ENCODE measurements around the gene CACFD1. TPM values are rescaled to one million over a fixed set of nuclear protein-coding genes. Genes with fewer than 3 reads are reported as not detected.

The CACFD1 gene
- total RNA-seq, 2 experiments from 2014 or later, result 0.35 to 0.45 TPM

GRCh38 chr9:133490865-133491655 is 31.3 kb downstream of the CACFD1 start:
- Mint-ChIP-seq H3K27me3 (ENCODE audit: low read depth) (no peaks in the 10 kb centered on the region), H3K9me3 (no peaks in the 10 kb centered on the region), H3K4me1 (ENCODE audit: low read depth) (peaks cover 2% of the 10 kb centered on the region), H3K36me3 (ENCODE audit: low read depth) (no peaks in the 10 kb centered on the region), H3K27ac (no peak overlapping the region), H3K4me3 (no peak overlapping the region)
- CTCF ChIA-PET, result interaction anchor here (0.6 kb wide), 1 partner anchor 630 kb away, joined by 3 read pairs; no protein-coding TSS in a partner anchor
- intact Hi-C loops (cut with micrococcal nuclease), result no loop called here
- no peak for DNase-seq

GRCh38 chr9:133491656-133491925 is 31.8 kb downstream of the CACFD1 start:
- H3K4me1 Mint-ChIP-seq (ENCODE audit: low read depth), result no peaks in the 10 kb centered on the region
- H3K9me3 Mint-ChIP-seq, result no peaks in the 10 kb centered on the region
- H3K27me3 Mint-ChIP-seq (ENCODE audit: low read depth), result no peaks in the 10 kb centered on the region
- H3K27ac Mint-ChIP-seq, result no peak overlapping the region
- H3K4me3 Mint-ChIP-seq, result no peak overlapping the region
- DNase-seq, result no peak
- CTCF ChIA-PET, result no interaction called here
- no peaks in the 10 kb centered on the region for H3K36me3 Mint-ChIP-seq (ENCODE audit: low read depth)
- intact Hi-C loops (cut with micrococcal nuclease), result no loop called here

- CTCF ChIA-PET, result no interaction called here
- Mint-ChIP-seq H3K4me1 (ENCODE audit: low read depth) (no peaks in the 10 kb centered on the region), H3K36me3 (ENCODE audit: low read depth) (no peaks in the 10 kb centered on the region), H3K4me3 (no peak overlapping the region), H3K27ac (no peak overlapping the region), H3K27me3 (ENCODE audit: low read depth) (no peaks in the 10 kb centered on the region), H3K9me3 (no peaks in the 10 kb centered on the region)
- intact Hi-C loops (cut with micrococcal nuclease), result no loop called here
- DNase-seq, result no peak
Measured at GRCh38 chr9:133492061-133493021, 32.6 kb downstream of the CACFD1 start.

- intact Hi-C loops (cut with micrococcal nuclease), result no loop called here
- Mint-ChIP-seq H3K27me3 (ENCODE audit: low read depth) (no peaks in the 10 kb centered on the region), H3K27ac (no peak overlapping the region), H3K9me3 (no peaks in the 10 kb centered on the region), H3K36me3 (ENCODE audit: low read depth) (no peaks in the 10 kb centered on the region), H3K4me3 (no peak overlapping the region), H3K4me1 (ENCODE audit: low read depth) (no peaks in the 10 kb centered on the region)
- CTCF ChIA-PET, result no interaction called here
- no peak for DNase-seq
Measured at GRCh38 chr9:133493428-133493827, 33.6 kb downstream of the CACFD1 start.

- intact Hi-C loops (cut with micrococcal nuclease), result no loop called here
- CTCF ChIA-PET, result no interaction called here
- Mint-ChIP-seq H3K9me3 (no peaks in the 10 kb centered on the region), H3K27ac (no peak overlapping the region), H3K4me1 (ENCODE audit: low read depth) (no peaks in the 10 kb centered on the region), H3K27me3 (ENCODE audit: low read depth) (no peaks in the 10 kb centered on the region), H3K4me3 (no peak overlapping the region), H3K36me3 (ENCODE audit: low read depth) (no peaks in the 10 kb centered on the region)
- DNase-seq, result no peak
Measured at GRCh38 chr9:133493845-133494540, 34.2 kb downstream of the CACFD1 start.

GRCh38 chr9:133494636-133495326 is 35.0 kb downstream of the CACFD1 start:
- DNase-seq, result no peak
- H3K36me3 Mint-ChIP-seq (ENCODE audit: low read depth), result no peaks in the 10 kb centered on the region
- CTCF ChIA-PET, result interaction anchor here (0.9 to 2.1 kb wide), 2 partner anchors 8 to 254 kb away, joined by 3 to 6 read pairs; no protein-coding TSS in a partner anchor
- H3K27me3 Mint-ChIP-seq (ENCODE audit: low read depth), result no peaks in the 10 kb centered on the region
- intact Hi-C loops (cut with micrococcal nuclease), result no loop called here
- H3K4me3 Mint-ChIP-seq, result no peak overlapping the region
- no peaks in the 10 kb centered on the region for H3K4me1 Mint-ChIP-seq (ENCODE audit: low read depth)
- H3K9me3 Mint-ChIP-seq, result no peaks in the 10 kb centered on the region
- no peak overlapping the region for H3K27ac Mint-ChIP-seq

GRCh38 chr9:133495327-133496293 is 35.8 kb downstream of the CACFD1 start:
- Mint-ChIP-seq H3K27me3 (ENCODE audit: low read depth) (no peaks in the 10 kb centered on the region), H3K4me3 (no peak overlapping the region), H3K27ac (no peak overlapping the region), H3K9me3 (no peaks in the 10 kb centered on the region), H3K4me1 (ENCODE audit: low read depth) (no peaks in the 10 kb centered on the region), H3K36me3 (ENCODE audit: low read depth) (no peaks in the 10 kb centered on the region)
- DNase-seq, result no peak
- CTCF ChIA-PET, result interaction anchor here (0.6 to 2.1 kb wide), 5 partner anchors 9 to 477 kb away, joined by 3 to 6 read pairs (median 3); no protein-coding TSS in a partner anchor
- intact Hi-C loops (cut with micrococcal nuclease), result no loop called here

- Mint-ChIP-seq H3K9me3 (peaks cover 11% of the 10 kb centered on the region), H3K36me3 (ENCODE audit: low read depth) (no peaks in the 10 kb centered on the region), H3K27ac (no peak overlapping the region), H3K4me1 (ENCODE audit: low read depth) (no peaks in the 10 kb centered on the region), H3K27me3 (ENCODE audit: low read depth) (no peaks in the 10 kb centered on the region), H3K4me3 (no peak overlapping the region)
- DNase-seq, result no peak
- CTCF ChIA-PET, result interaction anchor here (2.1 kb wide), 1 partner anchor 10 kb away, joined by 6 read pairs; no protein-coding TSS in a partner anchor
- intact Hi-C loops (cut with micrococcal nuclease), result no loop called here
Measured at GRCh38 chr9:133496861-133497842, 37.4 kb downstream of the CACFD1 start.

- no peak for DNase-seq
- no peaks in the 10 kb centered on the region for H3K27me3 Mint-ChIP-seq (ENCODE audit: low read depth)
- H3K4me3 Mint-ChIP-seq, result no peak overlapping the region
- H3K4me1 Mint-ChIP-seq (ENCODE audit: low read depth), result no peaks in the 10 kb centered on the region
- CTCF ChIA-PET, result no interaction called here
- H3K27ac Mint-ChIP-seq, result no peak overlapping the region
- H3K9me3 Mint-ChIP-seq, result peaks cover 17% of the 10 kb centered on the region
- peaks cover 4% of the 10 kb centered on the region for H3K36me3 Mint-ChIP-seq (ENCODE audit: low read depth)
- intact Hi-C loops (cut with micrococcal nuclease), result no loop called here
Measured at GRCh38 chr9:133499132-133499891, 39.5 kb downstream of the CACFD1 start.

GRCh38 chr9:133499892-133500270 is 40.1 kb downstream of the CACFD1 start:
- Mint-ChIP-seq H3K27ac (no peak overlapping the region), H3K9me3 (peaks cover 17% of the 10 kb centered on the region), H3K36me3 (ENCODE audit: low read depth) (peaks cover 4% of the 10 kb centered on the region), H3K4me3 (no peak overlapping the region), H3K4me1 (ENCODE audit: low read depth) (no peaks in the 10 kb centered on the region), H3K27me3 (ENCODE audit: low read depth) (no peaks in the 10 kb centered on the region)
- intact Hi-C loops (cut with micrococcal nuclease), result no loop called here
- CTCF ChIA-PET, result no interaction called here
- no peak for DNase-seq

All from activated naive CD4-positive, alpha-beta T cell treated with anti-CD3 and anti-CD28 coated beads for 36 hours (primary cell).